ENCODE measurements around the gene SLC17A7.

DNA sequence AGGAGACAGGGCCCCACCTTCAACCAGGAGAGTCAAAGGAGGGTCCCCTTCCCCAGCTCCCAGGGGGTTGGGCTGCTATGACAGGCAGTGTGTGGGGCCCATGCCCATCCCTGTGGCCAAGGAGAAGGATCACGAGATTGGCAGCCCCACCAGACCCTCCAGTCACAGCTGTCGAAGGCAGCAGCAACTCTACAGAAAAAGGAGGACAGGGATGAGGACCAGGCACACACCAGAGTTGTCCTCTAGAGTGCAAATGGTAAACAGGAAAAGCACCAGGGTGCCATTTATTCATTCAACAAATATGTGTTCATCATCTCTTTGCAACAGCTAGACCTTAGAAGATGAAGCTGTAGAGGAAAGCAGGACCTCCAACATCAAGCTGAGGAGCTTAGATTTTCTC, 22.2 kb downstream of the SLC17A7 start:
- TF ChIP-seq, protein P1, sequence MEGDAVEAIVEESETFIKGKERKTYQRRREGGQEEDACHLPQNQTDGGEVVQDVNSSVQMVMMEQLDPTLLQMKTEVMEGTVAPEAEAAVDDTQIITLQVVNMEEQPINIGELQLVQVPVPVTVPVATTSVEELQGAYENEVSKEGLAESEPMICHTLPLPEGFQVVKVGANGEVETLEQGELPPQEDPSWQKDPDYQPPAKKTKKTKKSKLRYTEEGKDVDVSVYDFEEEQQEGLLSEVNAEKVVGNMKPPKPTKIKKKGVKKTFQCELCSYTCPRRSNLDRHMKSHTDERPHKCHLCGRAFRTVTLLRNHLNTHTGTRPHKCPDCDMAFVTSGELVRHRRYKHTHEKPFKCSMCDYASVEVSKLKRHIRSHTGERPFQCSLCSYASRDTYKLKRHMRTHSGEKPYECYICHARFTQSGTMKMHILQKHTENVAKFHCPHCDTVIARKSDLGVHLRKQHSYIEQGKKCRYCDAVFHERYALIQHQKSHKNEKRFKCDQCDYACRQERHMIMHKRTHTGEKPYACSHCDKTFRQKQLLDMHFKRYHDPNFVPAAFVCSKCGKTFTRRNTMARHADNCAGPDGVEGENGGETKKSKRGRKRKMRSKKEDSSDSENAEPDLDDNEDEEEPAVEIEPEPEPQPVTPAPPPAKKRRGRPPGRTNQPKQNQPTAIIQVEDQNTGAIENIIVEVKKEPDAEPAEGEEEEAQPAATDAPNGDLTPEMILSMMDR (IDR thresholded peaks at IDR 0.05): no peak
- TF ChIP-seq POLR2A (IDR thresholded peaks at IDR 0.05): no peak
- TF ChIP-seq EP300 (IDR thresholded peaks at IDR 0.05): no peak

All from ovary (tissue), 3 donors.